MM.1S (cell line): ENCODE measurements around the gene IRAK2.

Experiments used
- EZH2 ChIP-seq: fragments of 300-600 bp; sonication (generic); optimal IDR thresholded peaks from 2 replicates; pipeline ENCODE3; 2017; ENCODE audit warnings: low read depth, mild to moderate bottlenecking, antibody characterized with exemption, low read length, mixed read lengths
- TF ChIP-seq, protein P1 (sequence below): fragments of 300-600 bp; sonication (generic); IDR thresholded peaks from 2 replicates; pipeline ENCODE4 v1.5.1; 2016; ENCODE audit warnings: antibody characterized with exemption, low read length, mixed read lengths

DNA sequence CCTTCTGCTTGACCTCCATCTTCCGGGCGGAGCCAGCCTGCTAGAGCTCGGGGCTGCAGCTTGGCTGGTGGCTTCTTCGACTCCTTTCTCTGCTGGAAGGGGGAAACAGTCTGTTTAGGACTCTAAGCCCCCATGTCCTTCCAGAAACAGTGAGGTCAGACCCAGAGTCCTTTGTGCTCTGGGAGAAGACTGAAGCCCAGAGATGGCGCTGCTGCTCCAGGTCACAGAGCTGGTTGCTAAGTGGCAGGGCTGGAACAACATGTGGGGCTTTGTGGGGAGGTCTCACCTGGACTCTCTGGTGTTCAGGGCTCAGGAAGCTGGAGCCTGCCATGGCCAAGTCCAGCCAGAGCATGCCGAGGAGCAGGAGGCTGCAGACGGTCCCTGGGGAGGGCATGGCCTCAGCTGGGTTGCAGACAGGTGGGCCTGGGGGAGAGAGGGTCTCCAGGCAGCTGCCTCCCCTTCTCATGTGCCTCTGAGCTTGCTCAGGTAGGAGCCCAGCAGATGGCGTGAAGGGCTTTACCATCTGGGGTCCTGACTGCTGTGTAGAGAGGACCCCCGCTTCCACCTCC is 125.2 kb downstream of the IRAK2 start:
- TF ChIP-seq, protein P1, sequence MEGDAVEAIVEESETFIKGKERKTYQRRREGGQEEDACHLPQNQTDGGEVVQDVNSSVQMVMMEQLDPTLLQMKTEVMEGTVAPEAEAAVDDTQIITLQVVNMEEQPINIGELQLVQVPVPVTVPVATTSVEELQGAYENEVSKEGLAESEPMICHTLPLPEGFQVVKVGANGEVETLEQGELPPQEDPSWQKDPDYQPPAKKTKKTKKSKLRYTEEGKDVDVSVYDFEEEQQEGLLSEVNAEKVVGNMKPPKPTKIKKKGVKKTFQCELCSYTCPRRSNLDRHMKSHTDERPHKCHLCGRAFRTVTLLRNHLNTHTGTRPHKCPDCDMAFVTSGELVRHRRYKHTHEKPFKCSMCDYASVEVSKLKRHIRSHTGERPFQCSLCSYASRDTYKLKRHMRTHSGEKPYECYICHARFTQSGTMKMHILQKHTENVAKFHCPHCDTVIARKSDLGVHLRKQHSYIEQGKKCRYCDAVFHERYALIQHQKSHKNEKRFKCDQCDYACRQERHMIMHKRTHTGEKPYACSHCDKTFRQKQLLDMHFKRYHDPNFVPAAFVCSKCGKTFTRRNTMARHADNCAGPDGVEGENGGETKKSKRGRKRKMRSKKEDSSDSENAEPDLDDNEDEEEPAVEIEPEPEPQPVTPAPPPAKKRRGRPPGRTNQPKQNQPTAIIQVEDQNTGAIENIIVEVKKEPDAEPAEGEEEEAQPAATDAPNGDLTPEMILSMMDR, result no peak
- no peak for TF ChIP-seq EZH2
